Neural progenitor cell (in vitro differentiated cells): ENCODE data around the gene TSPAN14. TPM values are rescaled to one million over a fixed set of nuclear protein-coding genes. Genes with fewer than 3 reads are reported as not detected.

Experiments used
- DNase-seq: peaks from one replicate; pipeline ENCODE4 v3.0.0-alpha.2; 2016; ENCODE audit warnings: low spot score
- H2AFZ ChIP-seq: fragments of 200-600 bp; sonication (generic); replicated peaks from 2 replicates; pipeline ENCODE4 v1.6.1; 2016; ENCODE audit warnings: antibody characterized with exemption
- H3F3A ChIP-seq: fragments of 200-600 bp; sonication (generic); 2 replicates; pipeline ENCODE4 v1.6.1; 2016; ENCODE audit warnings: antibody characterized with exemption, low read depth
- H3K27ac ChIP-seq: fragments of 200-600 bp; sonication (generic); 2 replicates; pipeline ENCODE4 v1.5.1; 2016; ENCODE audit warnings: mild to moderate bottlenecking
- H3K27me3 ChIP-seq: fragments of 200-600 bp; sonication (generic); 2 replicates; pipeline ENCODE4 v1.6.1; 2016; ENCODE audit warnings: mild to moderate bottlenecking, moderate library complexity
- H3K36me3 ChIP-seq: fragments of 200-600 bp; sonication (generic); 2 replicates; pipeline ENCODE4 v1.5.1; 2016
- H3K4me1 ChIP-seq: fragments of 200-600 bp; sonication (generic); 2 replicates; pipeline ENCODE4 v1.6.1; 2016; ENCODE audit warnings: mixed run types
- H3K4me2 ChIP-seq: fragments of 200-600 bp; sonication (generic); 2 replicates; pipeline ENCODE4 v1.6.1; 2016
- H3K4me3 ChIP-seq: fragments of 200-600 bp; sonication (generic); 2 replicates; pipeline ENCODE4 v1.5.1; 2016
- H3K79me2 ChIP-seq: fragments of 200-600 bp; sonication (generic); 2 replicates; pipeline ENCODE4 v1.6.1; 2016; ENCODE audit warnings: low read depth
- H3K9ac ChIP-seq: fragments of 200-600 bp; sonication (generic); 2 replicates; pipeline ENCODE4 v1.6.1; 2016
- H3K9me3 ChIP-seq: fragments of 200-600 bp; sonication (generic); 2 replicates; pipeline ENCODE4 v1.5.1; 2016; ENCODE audit warnings: low read depth
- H4K20me1 ChIP-seq: fragments of 200-600 bp; sonication (generic); 2 replicates; pipeline ENCODE4 v1.6.1; 2016; ENCODE audit warnings: low read depth
- H3K27ac Mint-ChIP-seq: 3 replicates; pipeline ENCODE4 v1.8.0; 2021; ENCODE audit warnings: mixed read lengths
- H3K27me3 Mint-ChIP-seq: 2 replicates; pipeline ENCODE4 v1.8.0; 2022; ENCODE audit warnings: low read depth, mild to moderate bottlenecking, inconsistent platforms, moderate library complexity, mixed read lengths; ENCODE audit not compliant: insufficient read depth
- H3K36me3 Mint-ChIP-seq: 3 replicates; pipeline ENCODE4 v1.8.0; 2021; ENCODE audit warnings: mixed read lengths
- H3K4me1 Mint-ChIP-seq: 3 replicates; pipeline ENCODE4 v1.8.0; 2021; ENCODE audit warnings: mixed read lengths
- H3K4me3 Mint-ChIP-seq: 3 replicates; pipeline ENCODE4 v1.8.0; 2021; ENCODE audit warnings: mild to moderate bottlenecking, moderate library complexity, mixed read lengths
- H3K9me3 Mint-ChIP-seq: 3 replicates; pipeline ENCODE4 v1.8.0; 2020; ENCODE audit warnings: mixed read lengths
- CTCF ChIP-seq: fragments of 200-600 bp; sonication (generic); IDR thresholded peaks from 2 replicates; pipeline ENCODE4 v1.5.1; 2017; ENCODE audit warnings: antibody characterized with exemption, mild to moderate bottlenecking
- EZH2 ChIP-seq: fragments of 200-600 bp; sonication (generic); IDR thresholded peaks from 2 replicates; pipeline ENCODE4 v1.6.1; 2017; ENCODE audit warnings: antibody characterized with exemption, mild to moderate bottlenecking, moderate library complexity
- EZH2phosphoT487 ChIP-seq: fragments of 200-600 bp; sonication (generic); IDR thresholded peaks from 2 replicates; pipeline ENCODE4 v1.6.1; 2017; ENCODE audit warnings: antibody characterized with exemption
- total RNA-seq: library from RNA; depleted of rRNA; stranded (reverse); fragments of >200 nt; gene quantifications from 2 replicates; pipeline ENCODE4 v1.2.3, GENCODE V29; 2015; ENCODE audit warnings: low replicate concordance

The TSPAN14 gene
- total RNA-seq, 1 donor from 2014 or later = 32.7 TPM

- Mint-ChIP-seq H3K4me1 (peaks cover 23% of the 10 kb centered on the region), H3K27me3 (peaks cover 7% of the 10 kb centered on the region)
- TF ChIP-seq EZH2phosphoT487 (no peak), EZH2 (no peak), CTCF (no peak)
These were observed 127.3 kb downstream of the TSPAN14 start for GRCh38 chr10:80581469-80581835.

GRCh38 chr10:80582286-80582960 lies 128.3 kb downstream of the TSPAN14 start:
- Histone ChIP-seq H3K36me3 (no peaks in the 10 kb centered on the region), H3K79me2 (no peaks in the 10 kb centered on the region), H4K20me1 (no peaks in the 10 kb centered on the region), H3F3A (no peaks in the 10 kb centered on the region), H3K4me1 (no peaks in the 10 kb centered on the region), H3K4me2 (no peak overlapping the region), H3K27me3 (no peaks in the 10 kb centered on the region), H3K9ac (no peak overlapping the region), H3K27ac (no peak overlapping the region), H3K9me3 (no peaks in the 10 kb centered on the region), H3K4me3 (no peak overlapping the region), H2AFZ (no peak overlapping the region)
- Mint-ChIP-seq H3K4me3 (no peak overlapping the region), H3K36me3 (peaks cover 3% of the 10 kb centered on the region), H3K27ac (peak overlapping the region; percentile 37), H3K27me3 (peaks cover 8% of the 10 kb centered on the region), H3K9me3 (peaks cover 3% of the 10 kb centered on the region), H3K4me1 (peaks cover 26% of the 10 kb centered on the region)
- TF ChIP-seq CTCF (no peak), EZH2phosphoT487 (no peak), EZH2 (no peak)
- no peak for DNase-seq

More at GRCh38 chr10:80581469-80581835, 127.3 kb downstream of the TSPAN14 start:
- H3K9ac ChIP-seq = no peak overlapping the region
- H3K4me3 ChIP-seq = no peak overlapping the region
- no peaks in the 10 kb centered on the region for H3K4me1 ChIP-seq
- H3K4me3 Mint-ChIP-seq = no peak overlapping the region
- H3K27me3 ChIP-seq = no peaks in the 10 kb centered on the region
- no peak for DNase-seq
- H3K79me2 ChIP-seq = no peaks in the 10 kb centered on the region
- H3K27ac ChIP-seq = no peak overlapping the region
- no peak overlapping the region for H2AFZ ChIP-seq
- peaks cover 3% of the 10 kb centered on the region for H3K9me3 Mint-ChIP-seq
- H3K36me3 Mint-ChIP-seq = no peaks in the 10 kb centered on the region
- H3K36me3 ChIP-seq = no peaks in the 10 kb centered on the region
- H3K9me3 ChIP-seq = no peaks in the 10 kb centered on the region
- no peaks in the 10 kb centered on the region for H4K20me1 ChIP-seq
- H3K4me2 ChIP-seq = no peak overlapping the region
- no peaks in the 10 kb centered on the region for H3F3A ChIP-seq
- H3K27ac Mint-ChIP-seq = no peak overlapping the region

Other genes starting within 250 kb of the TSPAN14 start
- 2.7 and 7.3 TPM in 2 replicates for gene ANXA11, start 248.8 kb upstream of the TSPAN14 start, total RNA-seq
- gene MAT1A, start 164.7 kb upstream of the TSPAN14 start, total RNA-seq = 0.19 TPM in 1 of 2 replicates, not detected in the other
- gene DYDC1, start 97.6 kb upstream of the TSPAN14 start, total RNA-seq = not detected in 2 replicates
- 5.8 and 6.9 TPM in 2 replicates for gene DYDC2, start 97.5 kb upstream of the TSPAN14 start, total RNA-seq
- 81.4 and 107 TPM in 2 replicates for gene PRXL2A, start 45.8 kb upstream of the TSPAN14 start, total RNA-seq
- gene SH2D4B, start 83.6 kb downstream of the TSPAN14 start, total RNA-seq = 0.06 and 0.11 TPM in 2 replicates